SK-N-SH treated with all-trans-retinoic acid at 6 μM for 48 hours (cell line): ENCODE results near the gene KCP.
A peak's percentile ranks its signal among the peaks of the same experiment; 100 is the strongest.

Experiments used
- ATAC-seq: fragments of 200-7000 bp; cut with Tn5 transposase; 3 replicates; pipeline ENCODE4 v1.9.1; 2020; ENCODE audit warnings: mild to moderate bottlenecking, moderate library complexity
- ARNTL ChIP-seq: fragments of 450-650 bp; formaldehyde crosslinking; IDR thresholded peaks from 2 replicates; pipeline ENCODE4 v1.5.0; 2020; ENCODE audit warnings: low read depth, mild to moderate bottlenecking, moderate library complexity, borderline replicate concordance
- BACH2 ChIP-seq: fragments of 250-450 bp; sonication (Bioruptor Pico); IDR thresholded peaks from 2 replicates; pipeline ENCODE4 v1.9.0; 2021; ENCODE audit warnings: mild to moderate bottlenecking, borderline replicate concordance
- CREB5 ChIP-seq: fragments of 250-450 bp; sonication (Bioruptor Pico); IDR thresholded peaks from 2 replicates; pipeline ENCODE4 v1.5.1; 2020; ENCODE audit warnings: low read depth, mild to moderate bottlenecking, moderate library complexity
- CSDC2 ChIP-seq: fragments of 250-450 bp; sonication (Bioruptor Pico); IDR thresholded peaks from 2 replicates; pipeline ENCODE4 v1.5.0; 2020; ENCODE audit warnings: mild to moderate bottlenecking, moderate library complexity
- CSRNP3 ChIP-seq: fragments of 250-450 bp; sonication (Bioruptor Pico); IDR thresholded peaks from 2 replicates; pipeline ENCODE4 v1.5.1; 2021; ENCODE audit warnings: mild to moderate bottlenecking, moderate library complexity
- GLIS3 ChIP-seq: fragments of 250-450 bp; sonication (Bioruptor Pico); IDR thresholded peaks from 2 replicates; pipeline ENCODE4 v1.5.0; 2020; ENCODE audit warnings: mild to moderate bottlenecking, moderate library complexity
- ISL1 ChIP-seq: fragments of 250-450 bp; sonication (Bioruptor Pico); IDR thresholded peaks from 2 replicates; pipeline ENCODE4 v2.1.2; 2022; ENCODE audit warnings: mild to moderate bottlenecking, moderate library complexity
- OSR1 ChIP-seq: fragments of 250-450 bp; sonication (Bioruptor Pico); IDR thresholded peaks from 2 replicates; pipeline ENCODE4 v1.8.0; 2022; ENCODE audit warnings: moderate library complexity, mild to moderate bottlenecking, inconsistent platforms
- PATZ1 ChIP-seq: fragments of 250-450 bp; sonication (Bioruptor Pico); IDR thresholded peaks from 2 replicates; pipeline ENCODE4 v1.8.0; 2020; ENCODE audit warnings: mild to moderate bottlenecking, moderate library complexity, borderline replicate concordance
- POU6F1 ChIP-seq: fragments of 250-450 bp; sonication (Bioruptor Pico); IDR thresholded peaks from 2 replicates; pipeline ENCODE4 v1.8.0; 2021; ENCODE audit warnings: low read depth, mild to moderate bottlenecking, moderate library complexity, borderline replicate concordance
- PPARA ChIP-seq: fragments of 250-450 bp; sonication (Bioruptor Pico); IDR thresholded peaks from 2 replicates; pipeline ENCODE4 v1.5.0; 2020; ENCODE audit warnings: mild to moderate bottlenecking, borderline replicate concordance
- RARB ChIP-seq: fragments of 250-450 bp; sonication (Bioruptor Pico); IDR thresholded peaks from 2 replicates; pipeline ENCODE4 v1.8.0; 2021; ENCODE audit warnings: mild to moderate bottlenecking, moderate library complexity
- SNAI2 ChIP-seq: fragments of 250-450 bp; sonication (Bioruptor Pico); IDR thresholded peaks from 2 replicates; pipeline ENCODE4 v1.5.0; 2020; ENCODE audit warnings: mild to moderate bottlenecking, moderate library complexity
- TCF4 ChIP-seq: fragments of 250-450 bp; sonication (Bioruptor Pico); IDR thresholded peaks from 2 replicates; pipeline ENCODE4 v1.8.0; 2021; ENCODE audit warnings: mild to moderate bottlenecking, moderate library complexity, borderline replicate concordance
- TOX ChIP-seq: fragments of 250-450 bp; sonication (Bioruptor Pico); IDR thresholded peaks from 2 replicates; pipeline ENCODE4 v1.8.0; 2021; ENCODE audit warnings: mild to moderate bottlenecking, moderate library complexity, borderline replicate concordance
- TSHZ2 ChIP-seq: fragments of 250-450 bp; sonication (Bioruptor Pico); IDR thresholded peaks from 2 replicates; pipeline ENCODE4 v1.5.0; 2020; ENCODE audit warnings: mild to moderate bottlenecking, moderate library complexity
- ZC3H10 ChIP-seq: fragments of 250-450 bp; sonication (Bioruptor Pico); IDR thresholded peaks from 2 replicates; pipeline ENCODE4 v1.5.1; 2021; ENCODE audit warnings: mild to moderate bottlenecking, moderate library complexity
- ZFP3 ChIP-seq: fragments of 250-450 bp; sonication (Bioruptor Pico); IDR thresholded peaks from 2 replicates; pipeline ENCODE4 v1.5.0; 2020; ENCODE audit warnings: mild to moderate bottlenecking, moderate library complexity
- ZFP30 ChIP-seq: fragments of 450-650 bp; formaldehyde crosslinking; IDR thresholded peaks from 2 replicates; pipeline ENCODE4 v1.5.0; 2022; ENCODE audit warnings: mild to moderate bottlenecking, moderate library complexity
- ZNF565 ChIP-seq: fragments of 450-650 bp; formaldehyde crosslinking; conservative IDR thresholded peaks from 2 replicates; pipeline ENCODE4 v1.5.0; 2020; ENCODE audit warnings: low read depth, mild to moderate bottlenecking, moderate library complexity

Gene KCP

GRCh38 chr7:128886391-128887168 is 23.9 kb downstream of the KCP start:
- TF ChIP-seq TOX (no peak), ZC3H10 (CRISPR knock-in tag) (no peak), GLIS3 (CRISPR knock-in tag) (no peak), TSHZ2 (CRISPR knock-in tag) (no peak), POU6F1 (CRISPR knock-in tag) (no peak), PPARA (CRISPR knock-in tag) (no peak), TCF4 (CRISPR knock-in tag) (no peak)
- TF ChIP-seq, all 23 proteins: peak for 0
- ATAC-seq = no peak

GRCh38 chr7:128885370-128886187 is 24.9 kb downstream of the KCP start:
- no peak for ATAC-seq
- TF ChIP-seq SNAI2 (CRISPR knock-in tag) (no peak), ZFP30 (CRISPR knock-in tag) (no peak), CSDC2 (CRISPR knock-in tag) (no peak)

- TF ChIP-seq TOX (no peak), ISL1 (CRISPR knock-in tag) (no peak), ZFP30 (CRISPR knock-in tag) (no peak), CSRNP3 (CRISPR knock-in tag) (no peak), SNAI2 (CRISPR knock-in tag) (no peak), OSR1 (CRISPR knock-in tag) (no peak), ZNF565 (CRISPR knock-in tag) (no peak), RARB (CRISPR knock-in tag) (no peak), BACH2 (CRISPR knock-in tag) (no peak), ARNTL (CRISPR knock-in tag) (no peak)
- no peak for ATAC-seq
Observed at GRCh38 chr7:128884561-128885369, 25.7 kb downstream of the KCP start.

- peak; percentile 71 for ATAC-seq
- TF ChIP-seq ZFP3 (CRISPR knock-in tag) = no peak
- no peak for TF ChIP-seq CREB5 (CRISPR knock-in tag)
- TF ChIP-seq PATZ1 = no peak
- no peak for TF ChIP-seq TOX
- TF ChIP-seq OSR1 (CRISPR knock-in tag) = no peak
- TF ChIP-seq RARB (CRISPR knock-in tag) = no peak
- no peak for TF ChIP-seq ZFP30 (CRISPR knock-in tag)
Observed at GRCh38 chr7:128883622-128884448, 26.7 kb downstream of the KCP start.
